Activated T-cell treated with anti-CD3 and anti-CD28 coated beads, Interleukin-2, amount 50 U/mL, for 72 hours (primary cell): ENCODE measurements around the gene VRTN. TPM values are rescaled to one million over a fixed set of nuclear protein-coding genes. Genes with fewer than 3 reads are reported as not detected.
"Not testable (repeated sequence)": the region's sequence is repeated elsewhere in the genome, so short reads cannot be mapped to it uniquely, and the experiment has no call there.

Experiments
- ATAC-seq, 2 donors: fragments of 150-1000 bp; cut with Tn5 transposase; replicated peaks in 1 of 2; 2 replicates each; pipeline ENCODE4 v1.10.0; 2021; ENCODE audit warnings: moderate library complexity in 2 of 2, mild to moderate bottlenecking in 1 of 2
- DNase-seq, 2 donors: peaks; one replicate each; pipeline ENCODE4 v3.0.0; 2021 to 2022; ENCODE audit warnings: mixed read lengths in 1 of 2
- H3K27ac Mint-ChIP-seq: one replicate; pipeline ENCODE4 v1.8.0; 2022; ENCODE audit warnings: mild to moderate bottlenecking, moderate library complexity, mixed read lengths
- H3K27me3 Mint-ChIP-seq: one replicate; pipeline ENCODE4 v1.8.0; 2022; ENCODE audit warnings: low read depth, mixed read lengths
- H3K36me3 Mint-ChIP-seq, 2 donors: one replicate each; pipeline ENCODE4 v1.8.0; 2022; ENCODE audit warnings: mixed read lengths in 2 of 2, mild to moderate bottlenecking in 1 of 2; ENCODE audit not compliant: insufficient read depth in 2 of 2
- H3K4me1 Mint-ChIP-seq: one replicate; pipeline ENCODE4 v1.8.0; 2022; ENCODE audit warnings: low read depth, mixed read lengths
- H3K4me3 Mint-ChIP-seq, 2 donors: one replicate each; pipeline ENCODE4 v1.8.0; 2022; ENCODE audit warnings: mild to moderate bottlenecking in 2 of 2, mixed read lengths in 2 of 2, moderate library complexity in 2 of 2
- H3K9me3 Mint-ChIP-seq, 2 donors: one replicate each; pipeline ENCODE4 v1.8.0; 2022; ENCODE audit warnings: mixed read lengths in 2 of 2
- total RNA-seq, 2 donors: library from RNA; stranded (reverse); gene quantifications; one replicate each; pipeline ENCODE4 v1.2.3, GENCODE V29; 2022

The VRTN gene
- total RNA-seq, 2 donors from 2014 or later, result not detected

- H3K4me1 Mint-ChIP-seq, H3K4me3 Mint-ChIP-seq: not testable (repeated sequence)
These were observed 42.2 kb downstream of the VRTN start for GRCh38 chr14:74390505-74390904.

GRCh38 chr14:74391479-74391878 is 43.2 kb downstream of the VRTN start:
- DNase-seq (no peak), ATAC-seq (no peak)

More at GRCh38 chr14:74390505-74390904, 42.2 kb downstream of the VRTN start:
- H3K27me3 Mint-ChIP-seq, DNase-seq, H3K9me3 Mint-ChIP-seq, H3K36me3 Mint-ChIP-seq, H3K27ac Mint-ChIP-seq, ATAC-seq: not testable (repeated sequence)

GRCh38 chr14:74392616-74393570 is 44.6 kb downstream of the VRTN start:
- Mint-ChIP-seq H3K27me3 (peaks cover 5% of the 10 kb centered on the region), H3K4me1 (no peaks in the 10 kb centered on the region), H3K4me3 (no peak overlapping the region), H3K27ac (no peak overlapping the region), H3K36me3 (no peaks in the 10 kb centered on the region), H3K9me3 (no peaks in the 10 kb centered on the region)
- ATAC-seq, result no peak
- DNase-seq, result no peak

More at GRCh38 chr14:74391479-74391878, 43.2 kb downstream of the VRTN start:
- Mint-ChIP-seq H3K36me3 (no peaks in the 10 kb centered on the region), H3K4me3 (no peak overlapping the region), H3K9me3 (no peaks in the 10 kb centered on the region), H3K27me3 (peaks cover 5% of the 10 kb centered on the region), H3K4me1 (no peaks in the 10 kb centered on the region), H3K27ac (no peak overlapping the region)

- Mint-ChIP-seq H3K4me1 (no peaks in the 10 kb centered on the region), H3K27me3 (no peaks in the 10 kb centered on the region), H3K27ac (no peak overlapping the region), H3K4me3 (no peak overlapping the region), H3K36me3 (no peaks in the 10 kb centered on the region), H3K9me3 (no peaks in the 10 kb centered on the region)
- no peak for DNase-seq
- ATAC-seq, result no peak
These were observed 46.3 kb downstream of the VRTN start for GRCh38 chr14:74394549-74394948.

- H3K9me3 Mint-ChIP-seq, result no peaks in the 10 kb centered on the region
- no peaks in the 10 kb centered on the region for H3K27me3 Mint-ChIP-seq
- H3K4me1 Mint-ChIP-seq, result no peaks in the 10 kb centered on the region
- ATAC-seq (no peak), DNase-seq (no peak)
- H3K4me3 Mint-ChIP-seq, result no peak overlapping the region
- H3K36me3 Mint-ChIP-seq, result no peaks in the 10 kb centered on the region
- H3K27ac Mint-ChIP-seq, result no peak overlapping the region
These were observed 46.8 kb downstream of the VRTN start for GRCh38 chr14:74395094-74395493.

- H3K4me1 Mint-ChIP-seq, result peaks cover 18% of the 10 kb centered on the region
These were observed 51.9 kb downstream of the VRTN start for GRCh38 chr14:74400031-74400685.

GRCh38 chr14:74400919-74401503 is 52.7 kb downstream of the VRTN start:
- H3K4me3 Mint-ChIP-seq, result peak overlapping the region; percentile 75 to 85

More at GRCh38 chr14:74400031-74400685, 51.9 kb downstream of the VRTN start:
- ATAC-seq (no peak), DNase-seq (no peak)
- H3K9me3 Mint-ChIP-seq, result no peaks in the 10 kb centered on the region
- no peaks in the 10 kb centered on the region for H3K27me3 Mint-ChIP-seq
- H3K27ac Mint-ChIP-seq, result no peak overlapping the region
- H3K4me3 Mint-ChIP-seq, result no peak overlapping the region
- no peaks in the 10 kb centered on the region for H3K36me3 Mint-ChIP-seq

GRCh38 chr14:74401504-74402241 is 53.4 kb downstream of the VRTN start:
- Mint-ChIP-seq H3K4me1 (peaks cover 18% of the 10 kb centered on the region), H3K9me3 (no peaks in the 10 kb centered on the region), H3K36me3 (no peaks in the 10 kb centered on the region), H3K27ac (peak overlapping the region; percentile 49), H3K4me3 (peak overlapping the region; percentile 75 to 85), H3K27me3 (no peaks in the 10 kb centered on the region)
- DNase-seq (peak; percentile 68 to 71), ATAC-seq (peak; percentile 94 to 97)

More at GRCh38 chr14:74400919-74401503, 52.7 kb downstream of the VRTN start:
- H3K27ac Mint-ChIP-seq, result peak overlapping the region; percentile 49
- peaks cover 18% of the 10 kb centered on the region for H3K4me1 Mint-ChIP-seq
- no peaks in the 10 kb centered on the region for H3K27me3 Mint-ChIP-seq
- ATAC-seq (peak; percentile 14 to 30), DNase-seq (no peak)
- no peaks in the 10 kb centered on the region for H3K36me3 Mint-ChIP-seq
- no peaks in the 10 kb centered on the region for H3K9me3 Mint-ChIP-seq

GRCh38 chr14:74402401-74403251 is 54.4 kb downstream of the VRTN start:
- Mint-ChIP-seq H3K36me3 (no peaks in the 10 kb centered on the region), H3K27me3 (no peaks in the 10 kb centered on the region), H3K9me3 (no peaks in the 10 kb centered on the region), H3K27ac (no peak overlapping the region), H3K4me3 (peak overlapping the region in 1 of 2 donors; percentile 85), H3K4me1 (peaks cover 18% of the 10 kb centered on the region)
- no peak for ATAC-seq
- no peak for DNase-seq

- H3K27me3 Mint-ChIP-seq, result no peaks in the 10 kb centered on the region
- peaks cover 18% of the 10 kb centered on the region for H3K4me1 Mint-ChIP-seq
- no peak overlapping the region for H3K4me3 Mint-ChIP-seq
- ATAC-seq, result no peak
- H3K27ac Mint-ChIP-seq, result no peak overlapping the region
- H3K36me3 Mint-ChIP-seq, result no peaks in the 10 kb centered on the region
- no peak for DNase-seq
- no peaks in the 10 kb centered on the region for H3K9me3 Mint-ChIP-seq
These were observed 55.5 kb downstream of the VRTN start for GRCh38 chr14:74403619-74404417.

GRCh38 chr14:74404435-74404834 is 56.2 kb downstream of the VRTN start:
- no peaks in the 10 kb centered on the region for H3K27me3 Mint-ChIP-seq
- no peaks in the 10 kb centered on the region for H3K9me3 Mint-ChIP-seq
- peaks cover 18% of the 10 kb centered on the region for H3K4me1 Mint-ChIP-seq
- H3K36me3 Mint-ChIP-seq, result no peaks in the 10 kb centered on the region
- no peak overlapping the region for H3K27ac Mint-ChIP-seq
- no peak for DNase-seq
- ATAC-seq, result no peak
- no peak overlapping the region for H3K4me3 Mint-ChIP-seq
